Eye (tissue), 1 donor: ENCODE results near the gene GMPR2.
"Not testable (repeated sequence)": the region's sequence is repeated elsewhere in the genome, so short reads cannot be mapped to it uniquely, and the experiment has no call there.

Experiments
- DNase-seq: peaks from one replicate; pipeline ENCODE4 v3.0.0-alpha.2; 2015

GMPR2 gene

GRCh38 chr14:24203249-24203886 is 29.4 kb upstream of the GMPR2 start:
- DNase-seq: not testable (repeated sequence)

DNA sequence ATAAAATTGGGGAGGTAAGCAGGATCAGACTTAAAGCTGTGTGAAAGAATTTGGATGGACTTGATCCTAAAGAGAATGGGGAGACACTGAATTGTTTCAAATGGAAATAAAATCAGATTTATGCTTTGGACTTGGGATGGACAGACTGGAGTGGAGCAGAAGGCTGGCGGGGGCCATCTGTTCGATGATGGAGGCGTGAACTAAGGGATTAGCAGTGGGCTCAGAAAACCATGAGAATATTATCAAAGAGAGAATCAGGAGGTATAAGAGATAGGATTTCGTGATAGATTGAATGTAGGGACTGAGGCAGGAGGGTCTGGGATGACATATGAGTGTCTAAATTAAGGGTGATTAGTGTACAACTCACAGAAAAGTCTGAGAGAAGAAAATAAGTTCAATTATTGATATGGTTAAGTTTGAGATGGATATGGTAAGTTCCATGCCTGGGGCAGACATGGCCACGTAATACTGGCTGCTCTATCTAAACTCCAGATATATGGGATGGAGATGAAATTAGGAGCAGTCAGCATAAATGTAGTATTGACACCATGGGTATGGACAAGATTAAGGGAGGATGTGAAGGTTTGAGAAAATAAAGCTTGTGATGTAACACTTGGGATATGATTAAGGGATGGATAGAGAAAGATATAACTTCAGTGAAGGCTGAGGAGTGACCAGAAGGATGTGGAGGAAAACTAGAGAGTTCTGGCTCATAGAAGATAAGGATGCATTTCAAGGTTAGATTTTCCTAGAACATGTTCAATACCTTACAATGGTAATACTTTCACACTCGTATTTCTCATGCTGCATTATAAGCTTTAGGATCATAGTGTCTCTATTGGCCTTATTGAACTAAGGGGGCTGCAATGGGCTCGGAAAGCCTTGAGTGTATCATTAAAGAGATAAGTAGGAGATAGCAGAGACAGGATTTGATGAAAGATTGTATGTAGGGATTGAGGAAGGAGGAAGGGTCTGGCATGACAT is 28.3 kb upstream of the GMPR2 start:
- DNase-seq: no peak

GRCh38 chr14:24206260-24207103 is 26.2 kb upstream of the GMPR2 start:
- DNase-seq: no peak

DNA sequence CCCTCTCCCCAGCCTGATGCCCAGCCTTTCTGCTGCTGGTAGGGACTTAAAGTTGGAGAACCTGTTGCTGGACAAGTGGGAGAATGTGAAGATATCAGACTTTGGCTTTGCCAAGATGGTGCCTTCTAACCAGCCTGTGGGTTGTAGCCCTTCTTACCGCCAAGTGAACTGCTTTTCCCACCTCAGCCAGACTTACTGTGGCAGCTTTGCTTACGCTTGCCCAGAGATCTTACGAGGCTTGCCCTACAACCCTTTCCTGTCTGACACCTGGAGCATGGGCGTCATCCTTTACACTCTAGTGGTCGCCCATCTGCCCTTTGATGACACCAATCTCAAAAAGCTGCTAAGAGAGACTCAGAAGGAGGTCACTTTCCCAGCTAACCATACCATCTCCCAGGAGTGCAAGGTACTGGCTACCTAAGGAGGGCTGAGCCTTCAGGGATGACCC is 25.6 kb upstream of the GMPR2 start:
- no peak for DNase-seq

DNA sequence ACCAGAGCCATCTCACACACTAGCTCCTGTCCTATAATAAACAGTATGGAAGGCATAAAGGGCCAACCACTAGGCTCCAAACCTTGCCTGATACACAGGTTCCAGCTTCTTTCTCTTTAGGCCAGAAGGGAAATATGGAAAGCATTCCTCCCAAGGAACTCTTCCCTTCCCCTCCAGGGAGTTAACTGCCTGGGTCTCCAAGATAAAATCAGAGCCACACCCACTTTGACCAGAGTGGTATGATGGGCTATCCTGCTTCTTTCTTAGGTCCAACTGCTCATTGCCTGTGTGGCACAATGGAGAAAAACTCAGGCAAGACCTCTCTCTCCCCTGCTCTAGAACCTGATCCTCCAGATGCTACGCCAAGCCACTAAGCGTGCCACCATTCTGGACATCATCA is 25.1 kb upstream of the GMPR2 start:
- no peak for DNase-seq

DNA sequence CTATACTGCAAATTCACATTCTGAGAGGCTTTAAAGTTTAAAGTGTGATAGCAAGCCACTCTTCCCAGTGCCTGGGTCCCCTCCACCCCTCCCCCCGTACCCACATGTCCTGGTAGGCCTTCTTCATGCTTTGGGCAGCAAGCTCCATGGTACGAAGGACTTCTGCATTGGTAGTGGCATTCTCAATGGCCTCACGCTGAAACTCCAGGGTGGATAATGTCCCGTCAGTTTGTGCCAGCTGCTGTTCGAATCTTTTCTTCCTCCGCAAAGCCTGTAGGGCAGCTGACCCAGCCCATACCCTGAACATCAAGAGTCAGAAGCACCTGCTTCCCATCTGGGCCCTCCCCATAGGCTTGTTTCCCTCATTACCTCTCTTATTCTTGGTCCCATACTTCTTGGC is 21.4 kb upstream of the GMPR2 start:
- DNase-seq: no peak

GRCh38 chr14:24212924-24213865 is 19.5 kb upstream of the GMPR2 start, which contains the start of gene CHMP4A:
CHMP4A (minus strand) TSS chr14:24213488; CDS start chr14:24213439, 49 bp downstream.
- peak; percentile 99 for DNase-seq

DNA sequence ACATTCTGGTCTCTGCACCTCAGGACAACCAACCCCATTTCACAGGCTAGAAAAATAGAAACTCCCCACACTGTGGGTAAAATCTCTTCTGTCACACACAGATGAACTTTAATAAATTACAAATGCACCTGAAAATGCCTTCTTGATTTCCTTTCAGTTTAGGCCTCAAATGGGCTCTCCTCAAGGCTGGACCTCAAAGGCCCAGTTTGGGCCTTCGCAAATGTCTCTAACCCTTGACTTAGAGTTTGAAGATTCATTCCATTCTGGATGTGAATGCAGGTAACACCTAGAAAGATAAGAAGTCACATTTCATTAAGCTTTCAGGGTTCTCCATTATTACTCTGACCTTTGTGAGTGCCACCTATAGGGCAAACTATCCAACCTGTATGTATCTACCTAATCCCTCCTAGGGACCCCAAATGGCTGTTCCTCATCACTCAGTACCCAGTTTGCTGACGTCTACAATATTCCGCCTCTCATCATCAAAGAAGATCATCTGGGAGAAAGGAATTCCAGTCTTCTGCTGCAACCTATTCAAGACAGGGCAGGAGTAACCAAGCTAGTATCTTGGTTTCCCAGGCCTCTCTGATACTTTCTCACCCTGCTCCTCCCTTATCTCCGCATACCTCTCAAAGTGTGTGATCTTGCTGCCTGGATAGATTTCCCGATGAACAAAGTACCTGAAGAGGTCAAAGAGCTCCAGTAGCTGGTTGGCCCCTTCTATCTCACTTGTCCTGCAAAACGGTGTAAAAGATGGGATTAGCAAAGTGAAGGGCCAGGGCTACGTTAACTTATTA is 18.7 kb upstream of the GMPR2 start:
- no peak for DNase-seq

- DNase-seq: peak; percentile 96
Measured at GRCh38 chr14:24215495-24216344, 17.0 kb upstream of the GMPR2 start, which contains the start of gene MDP1. MDP1 (minus strand) TSS chr14:24216066; CDS start chr14:24215955, 111 bp downstream.

- no peak for DNase-seq
Measured at GRCh38 chr14:24216345-24216699, 16.4 kb upstream of the GMPR2 start.

DNA sequence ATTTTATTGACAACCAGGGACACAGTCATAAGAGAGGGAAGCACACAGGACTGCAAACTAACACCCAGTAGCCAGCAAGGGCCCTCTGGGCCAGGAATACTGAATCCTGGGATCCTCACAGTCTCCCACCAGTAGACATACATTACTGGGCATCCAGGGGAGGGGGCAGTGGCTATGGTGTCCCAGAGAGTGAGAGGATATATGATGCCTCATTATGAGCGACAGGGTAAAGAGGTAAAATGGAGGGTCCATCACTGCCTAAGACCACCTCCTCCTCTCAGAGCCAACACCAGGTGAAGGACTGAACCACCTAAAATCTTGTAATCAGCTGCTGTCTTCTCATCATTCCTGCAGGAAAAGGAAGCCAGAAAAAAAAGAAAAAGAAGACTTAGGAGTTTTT is 15.9 kb upstream of the GMPR2 start:
- DNase-seq: not testable (repeated sequence)

GRCh38 chr14:24219080-24219479 is 13.6 kb upstream of the GMPR2 start:
- no peak for DNase-seq

- DNase-seq: no peak
Measured at GRCh38 chr14:24219521-24219920, 13.2 kb upstream of the GMPR2 start.

DNA sequence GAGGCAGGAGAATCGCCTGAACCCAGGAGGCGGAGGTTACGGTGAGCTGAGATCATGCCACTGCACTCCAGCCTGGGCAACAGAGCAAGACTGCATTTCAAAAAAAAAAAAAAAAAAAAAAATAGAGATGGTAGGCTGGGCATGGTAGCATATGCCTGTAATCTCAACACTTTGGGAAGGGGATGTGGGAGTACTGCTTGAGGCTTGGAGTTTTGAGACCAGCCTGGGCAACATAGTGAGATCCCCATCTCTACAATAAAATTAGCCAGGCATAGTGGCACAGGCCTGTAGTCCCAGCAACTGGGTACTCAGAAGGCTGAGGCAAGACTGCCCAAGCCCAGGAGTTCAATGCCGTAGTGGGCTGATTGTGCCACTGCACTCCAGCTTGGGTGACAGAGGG is 9.7 kb upstream of the GMPR2 start:
- DNase-seq: not testable (repeated sequence)

DNA sequence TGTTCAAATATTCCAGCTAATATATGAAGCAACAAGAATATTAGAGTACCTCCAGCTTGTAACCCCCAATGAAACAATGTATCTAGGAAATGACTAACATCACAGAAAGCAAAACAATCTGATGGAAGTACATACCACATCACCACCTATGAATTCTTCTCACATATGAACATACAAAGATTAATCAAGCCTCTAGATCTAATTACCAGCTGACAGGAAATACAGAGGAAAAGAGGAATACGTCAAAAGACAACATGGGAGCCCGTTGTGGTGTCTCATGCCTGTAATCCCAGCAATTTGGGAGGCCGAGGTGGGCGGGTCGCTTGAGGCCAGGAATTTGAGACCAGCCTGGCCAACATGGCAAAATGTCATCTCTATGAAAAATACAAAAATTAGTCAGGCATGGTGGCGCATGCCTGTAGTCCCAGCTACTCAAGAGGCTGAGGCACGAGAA is 8.1 kb upstream of the GMPR2 start:
- no peak for DNase-seq

GRCh38 chr14:24226473-24226872 is 6.3 kb upstream of the GMPR2 start:
- DNase-seq: no peak

GRCh38 chr14:24228902-24229301 is 3.8 kb upstream of the GMPR2 start:
- DNase-seq: no peak

DNA sequence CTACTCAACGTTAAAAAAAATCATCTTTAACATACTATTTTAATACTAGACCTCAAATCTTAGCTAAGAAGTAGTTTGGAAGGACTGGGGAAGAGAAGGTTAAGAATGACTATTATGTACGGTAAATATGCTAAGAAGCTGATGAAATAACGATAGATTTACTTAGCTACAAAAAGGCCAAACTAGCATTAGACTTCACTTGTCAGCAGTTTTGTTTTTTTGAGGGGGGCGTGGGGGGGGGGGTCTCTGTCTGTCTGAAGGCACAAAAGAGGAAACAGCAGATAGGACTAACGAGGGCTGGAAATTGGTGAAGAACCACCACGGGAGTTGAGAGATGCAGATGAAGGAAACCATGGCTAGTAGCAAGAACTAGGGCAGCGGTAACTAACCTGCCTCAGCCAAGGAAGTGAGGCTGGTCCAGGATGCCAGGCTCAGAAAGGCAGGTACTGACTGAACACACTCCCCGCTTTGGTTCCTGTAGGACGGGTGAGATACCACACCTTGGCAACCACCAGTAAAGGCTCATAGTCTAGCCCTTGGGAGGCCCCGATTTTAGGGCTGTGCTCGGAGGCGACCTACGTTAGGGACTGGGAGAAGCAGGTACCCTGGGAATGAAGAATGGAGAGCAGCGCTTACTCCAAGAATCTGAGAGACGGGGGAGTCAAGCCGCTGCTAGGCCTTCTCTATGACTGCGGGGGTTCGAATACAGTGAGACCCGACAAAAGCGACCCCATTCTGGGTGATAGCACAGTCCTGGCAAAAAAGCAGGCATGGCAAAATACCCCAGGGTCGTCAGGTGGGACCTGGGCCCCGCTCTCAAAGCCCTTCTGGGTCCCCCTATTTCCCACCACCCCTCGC is 1.2 kb upstream of the GMPR2 start:
- DNase-seq: no peak

DNA sequence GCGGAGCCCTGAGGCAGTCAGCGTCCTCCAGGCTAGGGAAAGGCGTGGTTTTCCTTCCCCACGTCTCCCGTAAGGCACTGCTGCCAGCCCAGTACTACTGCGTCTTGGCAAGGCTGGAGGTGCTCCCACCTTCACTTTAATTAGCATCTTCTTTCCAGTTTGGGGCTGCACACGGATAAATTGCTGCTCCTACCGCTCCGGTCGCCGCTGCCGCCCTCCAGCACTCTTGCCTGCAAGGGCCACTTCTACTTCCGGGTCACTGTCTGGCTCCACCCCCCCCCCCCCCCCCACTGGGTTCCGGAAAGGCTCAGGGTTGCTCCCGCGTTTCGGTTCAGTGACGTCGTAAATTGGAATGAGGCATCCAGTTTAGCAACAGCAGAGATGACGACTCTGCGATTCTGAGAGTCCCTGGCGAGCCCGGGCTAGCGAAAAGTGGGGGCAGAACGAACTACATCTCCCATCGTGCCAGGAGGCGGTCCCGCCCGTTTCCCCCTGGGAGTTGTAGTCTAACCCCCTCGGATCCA is 546 bp upstream of the GMPR2 start, which contains the start of gene NEDD8:
NEDD8 (minus strand) TSS at position 247 of the 524 bp plus-strand sequence; CDS start at position 147, 100 bp downstream.
- DNase-seq: peak; percentile 97
